ENCODE data around the gene HOXB1. TPM values are rescaled to one million over a fixed set of nuclear protein-coding genes. Genes with fewer than 3 reads are reported as not detected.

The HOXB1 gene
- total and polyA plus RNA-seq, 4 donors: not detected

DNA sequence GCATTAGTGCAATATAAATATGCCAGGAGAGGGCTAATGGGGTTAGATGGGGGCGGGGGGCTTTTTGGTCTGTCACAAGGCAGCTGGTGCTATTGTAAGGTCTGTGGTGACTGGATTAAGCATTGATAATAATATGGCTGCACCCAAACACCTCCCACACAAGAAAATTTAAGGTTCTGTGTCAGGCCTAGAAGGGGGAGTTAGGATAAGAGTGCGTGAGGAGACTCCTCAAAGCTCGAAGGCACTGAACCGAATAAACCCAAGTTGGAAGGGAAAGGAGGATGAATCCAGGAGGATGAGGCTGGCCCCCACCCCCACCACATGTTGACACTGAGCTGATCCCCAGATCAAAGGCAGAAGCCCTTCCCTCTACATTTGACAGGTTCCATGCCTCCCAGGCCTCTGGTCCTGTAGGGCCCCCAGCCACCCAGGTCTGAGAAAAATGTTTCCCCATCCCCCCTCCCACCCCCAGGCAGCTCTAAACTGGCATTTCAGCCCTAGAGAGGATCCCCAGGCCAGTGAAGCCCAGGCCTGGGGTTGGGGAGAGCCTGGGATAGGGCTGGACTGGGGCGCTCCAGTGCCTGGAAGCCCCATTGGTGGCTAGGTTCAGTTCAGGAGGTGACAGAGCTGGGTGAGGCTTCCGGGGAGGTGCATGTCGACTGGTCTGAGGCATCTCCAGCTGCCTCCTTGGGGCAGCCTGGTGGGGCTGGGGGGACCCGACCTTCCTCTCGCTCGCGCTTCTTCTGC lies 1.7 kb downstream of the HOXB1 start:
- Histone ChIP-seq H3K4me3 (ENCODE audit: low read depth in 1 of 3, low read length in 3 of 3) (no peak overlapping the region), H3K27me3 (ENCODE audit: control insufficient read depth in 4 of 4, insufficient read depth in 4 of 4, low read length in 3 of 4) (peaks cover 0 to 15% (median 4%) of the 10 kb centered on the region in 4 donors), H3K27ac (ENCODE audit: low read depth in 1 of 2, low read length in 2 of 2) (no peak overlapping the region), H3K36me3 (ENCODE audit: control insufficient read depth in 4 of 4, insufficient read depth in 3 of 4, low read depth in 1 of 4, low read length in 3 of 4) (no peaks in the 10 kb centered on the region), H3K4me1 (ENCODE audit: control insufficient read depth in 4 of 4, insufficient read depth in 4 of 4, low read length in 3 of 4) (no peaks in the 10 kb centered on the region), H3K9me3 (ENCODE audit: control insufficient read depth in 4 of 4, low read length in 3 of 4) (no peaks in the 10 kb centered on the region), H3K9ac (ENCODE audit: low read depth in 1 of 2, low read length in 2 of 2) (no peak overlapping the region)
- WGBS: 78% methylated on average over 11 of the region's 11 CpGs
- TF ChIP-seq RAD21 (IDR thresholded peaks at IDR 0.05) (no peak), EGR1 (IDR thresholded peaks at IDR 0.05; ENCODE audit: low read depth in 2 of 2) (no peak), FOXA2 (IDR thresholded peaks at IDR 0.05) (no peak), NR2F2 (IDR thresholded peaks at IDR 0.05) (no peak), HNF4A (conservative IDR thresholded peaks at IDR 0.05) (no peak), TAF1 (conservative IDR thresholded peaks at IDR 0.05) (no peak), GABPA (IDR thresholded peaks at IDR 0.05 in 1 of 2, conservative IDR thresholded peaks at IDR 0.05 in 1 of 2) (no peak)
- TF ChIP-seq, protein P1, sequence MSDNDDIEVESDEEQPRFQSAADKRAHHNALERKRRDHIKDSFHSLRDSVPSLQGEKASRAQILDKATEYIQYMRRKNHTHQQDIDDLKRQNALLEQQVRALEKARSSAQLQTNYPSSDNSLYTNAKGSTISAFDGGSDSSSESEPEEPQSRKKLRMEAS (IDR thresholded peaks at IDR 0.05): no peak
- DNase-seq (ENCODE audit: low spot score): no peak

DNA sequence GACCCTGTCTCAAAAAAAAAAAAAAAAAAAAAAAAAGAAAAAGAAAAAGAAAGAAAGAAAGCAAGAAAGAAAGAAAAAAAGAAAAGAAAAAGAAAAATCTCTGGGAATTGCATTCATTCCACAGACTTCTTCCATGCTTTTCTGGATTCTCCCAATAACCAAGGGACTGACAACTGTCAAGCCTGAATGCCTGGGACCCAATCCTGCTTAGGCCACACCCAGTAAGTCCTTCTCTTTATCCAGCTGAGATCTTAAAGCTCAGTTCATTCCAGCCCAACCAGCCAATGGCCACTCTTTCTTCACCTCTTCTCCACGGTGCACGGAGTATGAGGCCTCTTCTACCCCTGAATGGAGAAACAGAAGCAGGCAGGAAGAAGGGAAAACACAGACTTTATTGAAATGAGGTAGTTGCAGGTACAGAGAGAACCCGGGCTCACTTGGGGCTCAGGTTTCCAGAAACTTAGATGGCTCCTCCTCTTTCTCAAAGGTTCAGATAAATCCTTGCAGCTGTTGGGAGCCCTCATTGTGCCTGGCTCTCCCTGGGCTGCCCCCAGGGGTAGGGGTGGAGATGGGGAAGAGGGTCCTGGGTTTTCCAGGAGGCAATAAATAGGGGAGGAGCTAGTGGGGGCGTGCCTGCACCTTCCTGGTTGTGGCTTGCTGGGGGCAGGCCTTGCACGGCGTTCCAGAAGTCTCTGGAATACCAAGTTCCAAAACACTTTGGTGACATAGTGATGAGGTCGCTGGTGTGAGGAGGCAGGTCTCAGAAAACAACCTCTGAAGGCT lies 2.5 kb downstream of the HOXB1 start:
- Histone ChIP-seq H3K9ac (ENCODE audit: low read depth in 1 of 2, low read length in 2 of 2) (no peak overlapping the region), H3K27ac (ENCODE audit: low read depth in 1 of 2, low read length in 2 of 2) (no peak overlapping the region), H3K4me1 (ENCODE audit: control insufficient read depth in 4 of 4, insufficient read depth in 4 of 4, low read length in 3 of 4) (no peaks in the 10 kb centered on the region), H3K4me3 (ENCODE audit: low read depth in 1 of 3, low read length in 3 of 3) (no peak overlapping the region), H3K27me3 (ENCODE audit: control insufficient read depth in 4 of 4, insufficient read depth in 4 of 4, low read length in 3 of 4) (peaks cover 0 to 17% (median 4%) of the 10 kb centered on the region in 4 donors), H3K9me3 (ENCODE audit: control insufficient read depth in 4 of 4, low read length in 3 of 4) (no peaks in the 10 kb centered on the region), H3K36me3 (ENCODE audit: control insufficient read depth in 4 of 4, insufficient read depth in 3 of 4, low read depth in 1 of 4, low read length in 3 of 4) (no peaks in the 10 kb centered on the region)
- TF ChIP-seq YY1 (IDR thresholded peaks at IDR 0.05) (no peak), RXRA (IDR thresholded peaks at IDR 0.05) (no peak), EGR1 (IDR thresholded peaks at IDR 0.05; ENCODE audit: low read depth in 2 of 2) (no peak), NR2F2 (IDR thresholded peaks at IDR 0.05) (no peak), JUND (IDR thresholded peaks at IDR 0.05) (no peak), RAD21 (IDR thresholded peaks at IDR 0.05) (no peak), SP1 (IDR thresholded peaks at IDR 0.05) (no peak), TAF1 (conservative IDR thresholded peaks at IDR 0.05) (no peak), HNF4A (conservative IDR thresholded peaks at IDR 0.05) (no peak), FOXA2 (IDR thresholded peaks at IDR 0.05) (no peak), FOXA1 (IDR thresholded peaks at IDR 0.05) (no peak)
- TF ChIP-seq, protein P2, sequence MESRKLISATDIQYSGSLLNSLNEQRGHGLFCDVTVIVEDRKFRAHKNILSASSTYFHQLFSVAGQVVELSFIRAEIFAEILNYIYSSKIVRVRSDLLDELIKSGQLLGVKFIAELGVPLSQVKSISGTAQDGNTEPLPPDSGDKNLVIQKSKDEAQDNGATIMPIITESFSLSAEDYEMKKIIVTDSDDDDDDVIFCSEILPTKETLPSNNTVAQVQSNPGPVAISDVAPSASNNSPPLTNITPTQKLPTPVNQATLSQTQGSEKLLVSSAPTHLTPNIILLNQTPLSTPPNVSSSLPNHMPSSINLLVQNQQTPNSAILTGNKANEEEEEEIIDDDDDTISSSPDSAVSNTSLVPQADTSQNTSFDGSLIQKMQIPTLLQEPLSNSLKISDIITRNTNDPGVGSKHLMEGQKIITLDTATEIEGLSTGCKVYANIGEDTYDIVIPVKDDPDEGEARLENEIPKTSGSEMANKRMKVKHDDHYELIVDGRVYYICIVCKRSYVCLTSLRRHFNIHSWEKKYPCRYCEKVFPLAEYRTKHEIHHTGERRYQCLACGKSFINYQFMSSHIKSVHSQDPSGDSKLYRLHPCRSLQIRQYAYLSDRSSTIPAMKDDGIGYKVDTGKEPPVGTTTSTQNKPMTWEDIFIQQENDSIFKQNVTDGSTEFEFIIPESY (IDR thresholded peaks at IDR 0.05): no peak
- TF ChIP-seq, protein P3, sequence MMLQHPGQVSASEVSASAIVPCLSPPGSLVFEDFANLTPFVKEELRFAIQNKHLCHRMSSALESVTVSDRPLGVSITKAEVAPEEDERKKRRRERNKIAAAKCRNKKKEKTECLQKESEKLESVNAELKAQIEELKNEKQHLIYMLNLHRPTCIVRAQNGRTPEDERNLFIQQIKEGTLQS (IDR thresholded peaks at IDR 0.05): no peak
- 55% methylated on average over 7 of the region's 7 CpGs for WGBS
- no peak for DNase-seq (ENCODE audit: low spot score)
